Measurements from ENCODE around the gene F2R. TPM values are rescaled to one million over a fixed set of nuclear protein-coding genes. Genes with fewer than 3 reads are reported as not detected.

The F2R gene
- total and polyA plus RNA-seq, 2 experiments from 2014 or later = 15.0 to 26.0 TPM

DNA sequence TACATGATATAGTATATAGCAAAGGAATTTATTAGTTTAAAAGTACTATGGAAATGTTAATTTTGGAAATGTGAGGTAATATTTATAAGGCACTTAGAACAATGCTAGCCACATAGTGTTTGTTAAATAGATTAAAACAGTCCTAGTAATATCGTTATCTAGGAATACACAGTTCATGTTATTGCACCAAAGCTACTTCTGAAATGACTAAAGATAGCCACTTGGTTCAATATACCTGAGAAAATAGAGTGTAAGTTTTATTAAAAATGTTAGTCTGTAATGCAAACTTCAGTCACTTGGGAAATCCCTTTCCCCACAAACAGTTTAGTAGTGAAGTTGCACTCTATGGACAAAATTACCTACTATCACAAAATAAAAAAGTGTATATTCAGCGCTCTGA lies 15.4 kb upstream of the F2R start (continued):
- TF ChIP-seq, protein P1, sequence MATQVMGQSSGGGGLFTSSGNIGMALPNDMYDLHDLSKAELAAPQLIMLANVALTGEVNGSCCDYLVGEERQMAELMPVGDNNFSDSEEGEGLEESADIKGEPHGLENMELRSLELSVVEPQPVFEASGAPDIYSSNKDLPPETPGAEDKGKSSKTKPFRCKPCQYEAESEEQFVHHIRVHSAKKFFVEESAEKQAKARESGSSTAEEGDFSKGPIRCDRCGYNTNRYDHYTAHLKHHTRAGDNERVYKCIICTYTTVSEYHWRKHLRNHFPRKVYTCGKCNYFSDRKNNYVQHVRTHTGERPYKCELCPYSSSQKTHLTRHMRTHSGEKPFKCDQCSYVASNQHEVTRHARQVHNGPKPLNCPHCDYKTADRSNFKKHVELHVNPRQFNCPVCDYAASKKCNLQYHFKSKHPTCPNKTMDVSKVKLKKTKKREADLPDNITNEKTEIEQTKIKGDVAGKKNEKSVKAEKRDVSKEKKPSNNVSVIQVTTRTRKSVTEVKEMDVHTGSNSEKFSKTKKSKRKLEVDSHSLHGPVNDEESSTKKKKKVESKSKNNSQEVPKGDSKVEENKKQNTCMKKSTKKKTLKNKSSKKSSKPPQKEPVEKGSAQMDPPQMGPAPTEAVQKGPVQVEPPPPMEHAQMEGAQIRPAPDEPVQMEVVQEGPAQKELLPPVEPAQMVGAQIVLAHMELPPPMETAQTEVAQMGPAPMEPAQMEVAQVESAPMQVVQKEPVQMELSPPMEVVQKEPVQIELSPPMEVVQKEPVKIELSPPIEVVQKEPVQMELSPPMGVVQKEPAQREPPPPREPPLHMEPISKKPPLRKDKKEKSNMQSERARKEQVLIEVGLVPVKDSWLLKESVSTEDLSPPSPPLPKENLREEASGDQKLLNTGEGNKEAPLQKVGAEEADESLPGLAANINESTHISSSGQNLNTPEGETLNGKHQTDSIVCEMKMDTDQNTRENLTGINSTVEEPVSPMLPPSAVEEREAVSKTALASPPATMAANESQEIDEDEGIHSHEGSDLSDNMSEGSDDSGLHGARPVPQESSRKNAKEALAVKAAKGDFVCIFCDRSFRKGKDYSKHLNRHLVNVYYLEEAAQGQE (IDR thresholded peaks at IDR 0.05; ENCODE audit: unreplicated experiment) = no peak
- TF ChIP-seq JUNB (IDR thresholded peaks at IDR 0.05; ENCODE audit: unreplicated experiment) = no peak

DNA sequence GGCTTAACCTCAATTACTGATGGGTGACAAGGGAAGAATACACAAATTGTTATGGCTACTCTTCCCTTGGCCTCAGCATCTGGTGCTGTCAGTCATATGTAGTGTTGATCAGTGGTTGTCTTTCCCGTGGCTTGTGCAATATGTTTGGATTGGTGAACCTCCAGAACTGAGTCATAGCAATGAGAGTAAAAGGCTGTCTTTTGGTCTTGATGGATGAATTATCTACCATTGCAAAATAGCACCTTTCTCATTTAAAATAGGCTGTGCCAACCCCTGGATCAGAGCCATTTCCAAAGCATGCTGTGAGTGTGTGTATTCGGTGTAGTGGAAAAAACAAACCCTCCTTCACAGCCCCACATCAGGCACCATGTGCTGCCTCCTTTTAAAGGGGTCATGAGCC lies 14.6 kb upstream of the F2R start:
- H3K79me2 ChIP-seq (replicated peaks; ENCODE audit: insufficient read depth) = no peaks in the 10 kb centered on the region
- H3K36me3 ChIP-seq (ENCODE audit: insufficient read depth) = 0 out of 2 replicates have a peak, but pooled peaks cover 6% of the 10 kb centered on the region
- H4K20me1 ChIP-seq (replicated peaks; ENCODE audit: insufficient read depth) = no peaks in the 10 kb centered on the region; the same call in 1 of the 2 replicates
- H3K27me3 ChIP-seq (ENCODE audit: insufficient read depth) = no peaks in the 10 kb centered on the region
- no peaks in the 10 kb centered on the region for H3K9me3 Mint-ChIP-seq
- DNase-seq (ENCODE audit: low spot score) = no peak
- H3K4me1 ChIP-seq (ENCODE audit: insufficient read depth) = no peaks in the 10 kb centered on the region
- no peak for ATAC-seq
- H3K27ac Mint-ChIP-seq = no peak overlapping the region
- H3K27ac ChIP-seq (ENCODE audit: low read depth) = no peak overlapping the region
- peaks cover 6% of the 10 kb centered on the region; the same call in 1 of the 3 replicates for H3K4me1 Mint-ChIP-seq
- H3K4me2 ChIP-seq = no peak overlapping the region
- no peaks in the 10 kb centered on the region for H3K27me3 Mint-ChIP-seq (ENCODE audit: insufficient read depth, low read depth, poor library complexity)
- H3K36me3 Mint-ChIP-seq (ENCODE audit: low read depth) = peaks cover 13% of the 10 kb centered on the region; the same call in 2 of the 3 replicates
- no peaks in the 10 kb centered on the region for H3F3A ChIP-seq (replicated peaks; ENCODE audit: low read depth)
- no peaks in the 10 kb centered on the region for H3K9me2 ChIP-seq (ENCODE audit: insufficient read depth)
- no peak for TF ChIP-seq ZNF114 (CRISPR knock-in tag; IDR thresholded peaks at IDR 0.05)
- TF ChIP-seq STAT1 (IDR thresholded peaks at IDR 0.05; ENCODE audit: unreplicated experiment) = no peak
- no peak overlapping the region for H2AFZ ChIP-seq
- H3K4me3 ChIP-seq = no peak overlapping the region
- no peak overlapping the region for H3K4me3 Mint-ChIP-seq

DNA sequence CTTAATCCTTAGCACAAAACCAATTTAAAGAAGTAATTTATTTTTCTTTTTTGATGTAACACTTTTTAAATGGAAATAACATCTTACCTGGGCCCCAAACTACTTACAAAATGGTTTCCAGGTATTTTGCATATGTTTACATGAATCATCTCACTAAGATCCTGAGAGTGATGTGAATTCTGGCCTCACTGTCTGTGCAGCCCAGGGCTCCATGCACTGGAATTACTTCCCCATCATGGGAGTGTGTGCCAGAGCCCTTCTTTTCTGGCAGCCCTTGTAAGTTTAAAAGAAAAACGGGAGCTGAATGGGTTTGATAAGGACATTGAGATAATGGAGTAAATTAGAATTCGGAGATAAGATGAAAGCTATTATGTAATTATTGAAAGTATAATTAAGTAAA lies 12.2 kb upstream of the F2R start:
- no peaks in the 10 kb centered on the region for H3F3A ChIP-seq (replicated peaks; ENCODE audit: low read depth)
- no peak overlapping the region for H3K4me2 ChIP-seq
- TF ChIP-seq EZH2phosphoT487 (IDR thresholded peaks at IDR 0.05; ENCODE audit: unreplicated experiment) = no peak
- TF ChIP-seq STAT1 (IDR thresholded peaks at IDR 0.05; ENCODE audit: unreplicated experiment) = no peak
- TF ChIP-seq NANOG (IDR thresholded peaks at IDR 0.05; ENCODE audit: borderline replicate concordance) = no peak
- no peak for TF ChIP-seq POLR2AphosphoS5 (IDR thresholded peaks at IDR 0.05; ENCODE audit: low read depth)
- TF ChIP-seq, protein P2, sequence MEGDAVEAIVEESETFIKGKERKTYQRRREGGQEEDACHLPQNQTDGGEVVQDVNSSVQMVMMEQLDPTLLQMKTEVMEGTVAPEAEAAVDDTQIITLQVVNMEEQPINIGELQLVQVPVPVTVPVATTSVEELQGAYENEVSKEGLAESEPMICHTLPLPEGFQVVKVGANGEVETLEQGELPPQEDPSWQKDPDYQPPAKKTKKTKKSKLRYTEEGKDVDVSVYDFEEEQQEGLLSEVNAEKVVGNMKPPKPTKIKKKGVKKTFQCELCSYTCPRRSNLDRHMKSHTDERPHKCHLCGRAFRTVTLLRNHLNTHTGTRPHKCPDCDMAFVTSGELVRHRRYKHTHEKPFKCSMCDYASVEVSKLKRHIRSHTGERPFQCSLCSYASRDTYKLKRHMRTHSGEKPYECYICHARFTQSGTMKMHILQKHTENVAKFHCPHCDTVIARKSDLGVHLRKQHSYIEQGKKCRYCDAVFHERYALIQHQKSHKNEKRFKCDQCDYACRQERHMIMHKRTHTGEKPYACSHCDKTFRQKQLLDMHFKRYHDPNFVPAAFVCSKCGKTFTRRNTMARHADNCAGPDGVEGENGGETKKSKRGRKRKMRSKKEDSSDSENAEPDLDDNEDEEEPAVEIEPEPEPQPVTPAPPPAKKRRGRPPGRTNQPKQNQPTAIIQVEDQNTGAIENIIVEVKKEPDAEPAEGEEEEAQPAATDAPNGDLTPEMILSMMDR (conservative IDR thresholded peaks at IDR 0.05; ENCODE audit: low read depth in 2 of 2) = no peak
- TF ChIP-seq ZNF331 (CRISPR knock-in tag; IDR thresholded peaks at IDR 0.05; ENCODE audit: low read depth) = no peak
- TF ChIP-seq, protein P1 (IDR thresholded peaks at IDR 0.05; ENCODE audit: unreplicated experiment) = no peak
- TF ChIP-seq CREB1 (CRISPR knock-in tag; IDR thresholded peaks at IDR 0.05; ENCODE audit: low read depth) = no peak
- TF ChIP-seq, protein P3, sequence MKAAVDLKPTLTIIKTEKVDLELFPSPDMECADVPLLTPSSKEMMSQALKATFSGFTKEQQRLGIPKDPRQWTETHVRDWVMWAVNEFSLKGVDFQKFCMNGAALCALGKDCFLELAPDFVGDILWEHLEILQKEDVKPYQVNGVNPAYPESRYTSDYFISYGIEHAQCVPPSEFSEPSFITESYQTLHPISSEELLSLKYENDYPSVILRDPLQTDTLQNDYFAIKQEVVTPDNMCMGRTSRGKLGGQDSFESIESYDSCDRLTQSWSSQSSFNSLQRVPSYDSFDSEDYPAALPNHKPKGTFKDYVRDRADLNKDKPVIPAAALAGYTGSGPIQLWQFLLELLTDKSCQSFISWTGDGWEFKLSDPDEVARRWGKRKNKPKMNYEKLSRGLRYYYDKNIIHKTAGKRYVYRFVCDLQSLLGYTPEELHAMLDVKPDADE (IDR thresholded peaks at IDR 0.05) = no peak
- TF ChIP-seq JUNB (IDR thresholded peaks at IDR 0.05; ENCODE audit: unreplicated experiment) = no peak
- no peak for TF ChIP-seq ZNF114 (CRISPR knock-in tag; IDR thresholded peaks at IDR 0.05)
- TF ChIP-seq EZH2 (IDR thresholded peaks at IDR 0.05; ENCODE audit: low read depth, unreplicated experiment) = no peak

More for the DNA sequence above, 12.2 kb upstream of the F2R start:
- H3K4me1 Mint-ChIP-seq = peaks cover 6% of the 10 kb centered on the region; the same call in 1 of the 3 replicates
- Histone ChIP-seq H3K36me3 (ENCODE audit: insufficient read depth) (0 out of 2 replicates have a peak, but pooled peaks cover 6% of the 10 kb centered on the region), H3K4me3 (no peak overlapping the region), H3K9me2 (ENCODE audit: insufficient read depth) (no peaks in the 10 kb centered on the region), H3K4me1 (ENCODE audit: insufficient read depth) (no peaks in the 10 kb centered on the region), H2AFZ (no peak overlapping the region), H3K27me3 (ENCODE audit: insufficient read depth) (no peaks in the 10 kb centered on the region), H3K27ac (ENCODE audit: low read depth) (no peak overlapping the region), H3K79me2 (replicated peaks; ENCODE audit: insufficient read depth) (no peaks in the 10 kb centered on the region), H4K20me1 (replicated peaks; ENCODE audit: insufficient read depth) (no peaks in the 10 kb centered on the region; the same call in 1 of the 2 replicates)
- peaks cover 13% of the 10 kb centered on the region; the same call in 2 of the 3 replicates for H3K36me3 Mint-ChIP-seq (ENCODE audit: low read depth)
- H3K27ac Mint-ChIP-seq = no peak overlapping the region
- DNase-seq (ENCODE audit: low spot score) (no peak), ATAC-seq (no peak)
- no peaks in the 10 kb centered on the region for H3K9me3 Mint-ChIP-seq
- peaks cover under 1% of the 10 kb centered on the region for H3K27me3 Mint-ChIP-seq (ENCODE audit: insufficient read depth, low read depth, poor library complexity)
- no peak overlapping the region for H3K4me3 Mint-ChIP-seq
